ENCODE measurements around the gene CBLL1.
A peak's percentile ranks its signal among the peaks of the same experiment; 100 is the strongest.

Gene CBLL1, protein sequence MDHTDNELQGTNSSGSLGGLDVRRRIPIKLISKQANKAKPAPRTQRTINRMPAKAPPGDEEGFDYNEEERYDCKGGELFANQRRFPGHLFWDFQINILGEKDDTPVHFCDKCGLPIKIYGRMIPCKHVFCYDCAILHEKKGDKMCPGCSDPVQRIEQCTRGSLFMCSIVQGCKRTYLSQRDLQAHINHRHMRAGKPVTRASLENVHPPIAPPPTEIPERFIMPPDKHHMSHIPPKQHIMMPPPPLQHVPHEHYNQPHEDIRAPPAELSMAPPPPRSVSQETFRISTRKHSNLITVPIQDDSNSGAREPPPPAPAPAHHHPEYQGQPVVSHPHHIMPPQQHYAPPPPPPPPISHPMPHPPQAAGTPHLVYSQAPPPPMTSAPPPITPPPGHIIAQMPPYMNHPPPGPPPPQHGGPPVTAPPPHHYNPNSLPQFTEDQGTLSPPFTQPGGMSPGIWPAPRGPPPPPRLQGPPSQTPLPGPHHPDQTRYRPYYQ

DNA sequence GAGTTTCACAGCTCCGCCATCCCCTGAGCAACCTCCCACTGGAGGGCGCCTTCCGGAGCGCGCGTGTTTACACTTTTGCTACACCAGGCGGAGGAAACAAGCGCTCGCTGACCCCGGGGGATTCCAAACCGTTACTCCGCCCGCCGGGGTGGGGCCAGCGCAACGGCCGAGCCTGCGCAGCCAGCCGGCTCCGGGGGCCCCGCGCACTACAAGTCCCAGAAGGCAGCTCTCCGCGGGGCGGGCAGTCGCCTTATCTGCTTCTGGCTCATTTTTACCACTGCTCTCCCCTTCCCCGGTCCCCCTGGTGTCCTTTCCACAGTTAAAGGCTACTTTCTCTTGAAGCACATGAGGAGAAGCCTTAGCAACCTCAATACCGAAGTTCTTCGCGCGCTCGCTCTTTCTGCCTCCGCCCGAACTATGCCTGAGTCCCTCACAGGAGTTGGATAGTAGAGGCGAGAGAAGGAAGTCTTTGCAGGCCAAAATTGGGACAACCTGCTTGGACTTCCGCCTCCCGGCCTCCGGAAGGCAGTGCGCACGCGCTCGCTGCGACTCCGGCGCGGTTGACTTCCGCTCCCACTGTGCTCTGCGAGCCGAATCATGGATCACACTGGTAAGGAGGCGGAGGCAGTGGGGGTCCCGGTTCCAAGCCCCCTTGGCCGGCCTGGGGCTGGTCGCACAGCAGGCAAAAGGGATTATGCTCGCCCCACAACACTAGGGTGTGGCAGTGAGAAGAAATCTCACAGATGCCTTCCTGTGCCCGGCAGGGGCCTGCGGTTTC, at the start of gene CBLL1:
CBLL1 (plus strand) TSS at position 576 of the 778 bp plus-strand sequence; CDS start at position 598, 22 bp downstream.
- DNase-seq: peak; percentile 93 to 96 (median 94)

DNA sequence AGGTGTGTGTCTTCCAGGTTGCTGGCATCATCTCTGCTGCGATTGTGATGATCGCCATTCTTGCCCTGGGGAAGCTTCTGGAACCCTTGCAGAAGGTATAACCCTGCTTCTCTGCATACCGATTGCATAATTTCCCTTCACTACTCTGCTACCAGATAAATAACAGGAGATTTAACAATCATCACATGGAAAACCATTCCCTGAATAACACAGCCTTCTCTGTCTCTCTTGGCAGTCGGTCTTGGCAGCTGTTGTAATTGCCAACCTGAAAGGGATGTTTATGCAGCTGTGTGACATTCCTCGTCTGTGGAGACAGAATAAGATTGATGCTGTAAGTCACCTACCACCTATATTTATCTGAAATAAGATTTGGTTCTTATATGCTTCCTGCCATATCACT, 49.6 kb upstream of the CBLL1 start:
- no peak for DNase-seq

DNA sequence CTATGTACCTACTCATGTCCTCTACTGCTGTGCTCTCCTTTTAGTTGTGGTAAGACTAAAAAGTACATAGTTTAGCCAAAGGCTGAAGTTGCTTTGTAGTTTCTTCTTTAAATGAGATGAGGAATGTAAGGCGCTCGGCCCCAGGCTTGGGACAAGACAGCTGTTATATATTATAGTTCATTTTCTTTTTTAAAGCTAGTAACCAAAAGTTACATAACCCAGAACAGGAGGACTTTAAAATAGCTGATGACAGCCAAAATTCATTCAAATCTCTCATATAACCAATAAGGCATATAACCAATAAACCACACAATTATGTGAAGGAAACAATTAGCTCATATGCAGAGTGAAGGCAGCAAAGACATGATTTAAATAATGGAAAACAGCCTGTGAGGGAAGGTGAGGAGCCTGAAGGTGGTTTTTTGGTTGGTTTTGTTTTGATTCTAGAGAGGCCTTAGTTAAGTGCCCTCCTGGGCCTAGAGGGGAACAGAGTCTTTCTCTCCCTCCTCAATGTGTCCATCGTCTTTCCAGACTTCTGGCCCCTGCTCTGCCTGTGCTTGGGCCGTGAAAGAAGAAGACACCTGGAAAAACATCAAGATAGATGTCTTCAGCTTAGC, 47.5 kb upstream of the CBLL1 start:
- DNase-seq: no peak

DNA sequence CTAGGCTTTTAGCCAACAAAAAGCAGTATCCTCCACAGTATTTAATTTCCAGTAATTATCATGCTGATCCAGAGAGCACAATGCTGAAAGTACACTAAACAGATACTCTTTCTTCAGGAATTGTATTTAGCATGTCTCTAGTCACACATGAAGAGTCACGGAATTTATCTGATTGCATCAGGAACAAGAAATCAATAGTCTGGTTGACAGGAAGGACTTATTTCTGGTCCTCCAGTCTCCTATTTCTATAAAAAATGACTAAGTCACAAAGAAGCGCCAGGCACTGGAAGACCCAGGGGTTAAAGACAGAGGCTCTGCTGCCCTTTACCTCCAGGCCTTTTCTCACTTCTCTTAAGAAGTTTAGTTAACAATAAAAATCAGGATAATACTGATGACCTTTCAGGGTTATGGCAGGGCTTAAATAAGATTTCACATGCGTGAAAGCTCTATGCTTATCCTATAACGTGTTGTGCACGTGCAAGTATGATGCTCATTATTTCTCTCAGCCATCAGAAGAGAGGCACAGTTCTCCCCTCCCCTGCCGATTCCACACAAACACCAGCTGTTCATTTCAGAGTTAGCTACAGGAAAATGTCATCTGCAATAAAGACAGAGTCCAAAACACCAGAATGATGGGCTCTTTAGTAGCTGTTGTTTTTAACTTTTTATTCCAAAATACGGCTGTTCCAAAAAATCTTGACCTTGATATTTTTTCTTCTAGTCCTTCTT, 46.5 kb upstream of the CBLL1 start:
- DNase-seq: no peak

DNA sequence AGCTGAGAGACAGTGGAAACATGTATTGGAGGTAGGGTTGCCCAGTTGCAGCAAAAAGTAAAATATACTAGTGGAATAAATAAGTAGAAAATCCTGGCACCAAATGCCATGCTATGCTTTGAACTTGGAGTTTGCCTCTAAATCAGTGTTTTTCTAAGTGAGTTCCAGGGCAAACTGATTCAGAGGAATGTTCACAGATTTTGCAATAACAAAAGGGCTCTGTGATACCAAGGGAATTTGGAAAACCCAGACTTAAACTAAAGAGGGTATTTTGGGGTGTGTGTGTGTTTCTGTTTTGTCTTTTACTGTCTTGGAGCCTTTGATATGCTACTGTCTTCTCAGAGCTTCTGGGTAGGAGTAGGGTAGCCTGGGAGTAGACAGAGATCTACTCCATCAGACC, 43.4 kb upstream of the CBLL1 start:
- DNase-seq: no peak

DNA sequence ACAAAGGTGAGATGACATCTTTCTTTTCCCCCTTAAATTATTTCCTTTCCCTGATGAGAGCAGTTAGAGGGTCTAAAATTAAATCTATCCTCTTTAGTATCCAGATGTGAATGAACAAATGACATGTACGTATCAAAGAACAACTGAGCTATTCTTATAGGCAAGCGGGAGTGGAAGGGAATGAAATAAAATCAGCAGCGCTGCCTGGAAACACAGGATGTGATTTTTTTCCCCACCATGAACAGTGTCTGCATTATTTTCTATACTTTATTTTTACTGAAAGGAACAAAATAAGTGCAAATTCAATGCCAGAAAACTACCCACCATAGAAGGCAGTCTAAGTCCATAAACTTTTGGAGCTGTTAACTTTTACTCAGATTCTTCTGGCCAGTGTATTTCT, 42.8 kb upstream of the CBLL1 start:
- no peak for DNase-seq

DNA sequence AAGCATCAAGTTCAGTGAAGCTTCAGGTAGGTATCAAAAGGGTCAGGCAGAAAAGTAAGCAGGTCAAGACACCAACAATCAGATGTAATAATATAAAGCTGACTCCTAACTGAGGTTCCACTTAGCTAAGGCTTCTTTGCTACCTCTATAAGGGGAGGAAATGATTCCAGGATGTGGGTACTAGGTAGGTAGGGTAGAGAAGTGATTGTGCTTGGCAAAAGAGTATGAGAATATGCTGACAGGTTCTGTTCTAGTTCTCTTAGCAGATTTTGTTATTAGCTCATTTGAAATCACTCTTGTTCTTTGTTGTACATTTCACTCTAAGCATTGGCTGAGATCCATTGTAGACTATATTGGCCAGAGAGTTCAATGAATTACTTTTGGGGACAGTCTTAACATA, 40.7 kb upstream of the CBLL1 start:
- peak in 1 of 6 experiments; percentile 2 for DNase-seq

DNA sequence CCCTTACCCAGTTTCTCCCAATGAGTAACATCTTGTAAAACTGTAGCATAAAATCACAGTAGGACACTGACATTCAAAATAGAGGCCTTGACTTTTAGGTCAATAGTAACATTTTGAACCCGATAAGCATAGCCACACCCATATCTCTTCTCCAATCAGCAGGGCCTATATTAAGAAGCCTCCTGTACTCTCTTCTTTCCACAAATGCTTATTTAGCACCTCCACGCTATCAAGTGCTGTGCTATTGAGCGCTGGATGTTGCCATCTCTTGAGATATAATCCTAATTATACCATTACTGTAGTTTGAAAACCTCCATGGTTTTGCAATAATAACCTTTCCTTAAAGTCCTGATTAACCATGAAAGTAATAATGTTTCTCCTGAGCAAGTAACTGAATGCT, 40.1 kb upstream of the CBLL1 start:
- DNase-seq: no peak

DNA sequence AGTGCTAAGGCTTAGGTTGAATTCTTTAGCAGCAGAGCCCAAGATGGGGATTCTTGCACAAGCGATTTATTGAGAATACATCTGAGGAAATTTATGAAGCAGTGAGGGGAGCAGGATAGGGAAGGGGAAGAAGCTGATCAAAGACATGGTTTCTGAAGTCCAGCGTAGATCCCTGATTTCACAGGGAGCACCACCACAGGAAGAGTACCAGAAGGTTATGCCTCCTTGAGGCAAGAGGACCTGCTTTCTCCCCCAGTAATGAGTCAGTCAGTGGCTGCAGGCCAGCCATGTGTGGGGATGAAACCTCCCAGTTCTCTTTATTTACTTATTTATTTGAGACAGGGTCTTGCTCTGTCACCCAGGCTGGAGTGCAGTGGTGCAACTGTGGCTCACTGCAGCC, 35.0 kb upstream of the CBLL1 start:
- DNase-seq: no peak

DNA sequence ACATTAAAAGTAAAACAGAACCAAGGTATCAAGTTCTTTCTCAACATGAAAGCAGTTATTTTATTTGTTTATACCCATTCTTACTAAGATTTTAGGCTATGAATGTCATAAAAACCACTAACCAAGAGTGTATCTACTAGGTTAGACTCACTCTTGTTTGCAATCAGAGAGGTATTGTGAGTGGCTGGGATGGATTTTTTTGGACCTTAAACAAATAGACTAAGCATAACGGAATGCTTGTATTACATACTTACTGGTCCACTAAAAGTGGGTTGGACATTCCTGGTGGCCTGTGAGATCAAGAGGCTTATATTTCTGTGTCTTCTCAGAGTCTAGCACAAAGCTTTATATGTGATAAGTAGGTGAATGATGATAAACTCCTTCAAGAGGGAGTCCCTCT, 32.6 kb upstream of the CBLL1 start:
- no peak for DNase-seq

DNA sequence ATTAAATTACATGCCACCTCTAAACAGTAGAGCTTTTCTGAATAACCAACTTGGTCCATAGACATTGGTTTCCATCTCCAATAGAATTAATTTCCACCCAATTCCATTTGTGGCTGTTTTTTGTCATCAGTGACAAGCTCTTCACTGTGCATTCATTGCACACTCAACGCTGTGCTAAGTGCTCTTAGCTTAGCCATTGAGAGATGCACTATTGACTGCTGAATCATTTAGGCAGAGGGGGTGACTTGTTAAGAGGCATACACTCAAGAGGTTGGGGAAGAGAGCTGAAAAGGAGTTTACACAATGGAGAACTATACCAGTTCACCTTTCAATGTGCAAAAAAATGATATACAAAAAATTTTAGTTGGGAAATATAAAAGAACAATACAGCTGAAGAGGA, 31.9 kb upstream of the CBLL1 start:
- no peak for DNase-seq

DNA sequence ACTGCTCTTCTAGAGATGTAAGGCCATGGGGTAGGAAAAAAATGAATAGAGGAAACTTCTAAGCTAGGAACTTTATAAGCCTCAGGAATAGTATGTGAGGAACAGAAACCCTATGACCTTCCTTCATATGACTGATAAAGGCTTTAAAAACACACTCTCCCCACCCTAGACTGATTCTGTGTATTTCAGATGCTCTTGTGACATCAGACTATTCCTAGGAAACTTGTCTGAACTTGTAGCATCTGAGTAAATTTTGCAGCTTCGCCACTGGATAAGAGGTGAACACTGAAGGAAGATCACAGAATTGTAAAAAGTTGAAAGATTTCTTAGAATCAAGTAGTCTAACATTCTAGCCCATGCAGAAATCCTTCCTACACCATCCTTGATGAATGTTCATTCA, 31.0 kb upstream of the CBLL1 start:
- no peak for DNase-seq

DNA sequence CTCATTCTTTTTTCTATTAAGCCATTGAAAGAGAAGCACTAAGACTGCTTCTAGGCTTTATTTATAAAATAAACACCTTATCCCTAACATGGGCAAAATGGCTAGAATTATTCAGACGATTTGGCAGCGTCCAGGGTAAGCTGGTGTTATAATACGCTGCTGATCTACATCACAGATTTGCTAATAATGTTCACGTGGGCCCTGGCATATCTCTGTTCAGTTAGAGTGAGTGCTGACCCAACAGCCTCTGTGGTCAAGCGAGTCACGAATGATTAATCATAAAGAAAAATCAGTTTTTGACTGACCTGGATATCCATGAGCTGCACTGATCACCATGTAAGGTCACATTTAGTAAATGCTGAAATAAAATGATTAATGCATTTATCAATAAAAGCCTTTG, 28.4 kb upstream of the CBLL1 start:
- DNase-seq: no peak

DNA sequence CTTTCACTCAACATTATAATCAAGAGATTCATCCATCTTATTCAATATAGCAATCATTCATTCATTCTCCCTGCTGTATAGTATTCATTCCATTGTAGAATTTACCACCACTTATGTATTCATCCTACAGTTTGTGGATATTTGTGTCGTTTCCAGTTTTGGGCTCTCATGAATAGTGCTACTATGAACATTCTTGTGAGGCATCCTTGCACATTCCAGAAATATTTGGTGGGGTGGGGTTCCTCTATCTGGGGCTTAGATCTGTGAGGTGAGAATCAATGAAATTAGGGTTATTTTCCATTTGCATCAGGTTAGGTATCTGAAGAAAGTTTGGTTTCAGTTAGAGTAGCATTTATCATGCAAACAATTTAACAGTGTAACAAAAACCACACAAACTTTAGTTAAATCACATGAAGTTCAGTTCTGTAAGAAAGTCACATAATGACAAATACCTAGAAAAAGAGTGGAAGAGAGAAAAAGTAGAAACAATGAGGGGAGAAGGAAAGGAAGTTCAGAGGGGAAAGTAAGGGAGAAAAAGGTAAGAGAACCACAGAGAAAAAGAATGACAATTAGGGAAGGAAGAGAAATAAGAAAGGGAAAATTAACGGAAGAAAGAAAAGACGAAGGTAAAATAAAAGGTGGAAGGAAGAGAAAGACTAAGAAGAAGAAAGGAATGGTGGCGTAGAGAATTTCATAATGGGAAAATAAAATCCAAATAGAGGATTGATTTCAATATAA, 25.3 kb upstream of the CBLL1 start:
- DNase-seq: no peak

DNA sequence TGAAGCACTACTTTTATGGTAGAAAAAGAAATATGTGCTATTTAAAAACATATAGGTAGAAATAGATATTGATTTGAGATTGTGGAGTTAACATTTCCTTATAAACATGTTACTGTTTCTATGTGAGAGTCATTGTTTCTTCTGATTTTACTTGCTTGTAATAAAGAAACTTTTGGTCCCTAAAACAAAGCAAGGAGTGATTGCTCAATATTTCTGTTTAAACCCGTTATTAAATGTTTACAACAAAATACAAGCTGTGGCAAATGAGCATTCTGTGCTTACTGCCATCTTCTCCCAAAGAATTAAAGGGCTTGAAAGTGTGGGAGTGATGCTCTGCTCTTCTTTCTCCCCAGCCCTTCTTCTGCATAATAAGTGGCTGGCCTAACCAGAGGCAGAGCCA, 22.7 kb upstream of the CBLL1 start:
- no peak for DNase-seq

DNA sequence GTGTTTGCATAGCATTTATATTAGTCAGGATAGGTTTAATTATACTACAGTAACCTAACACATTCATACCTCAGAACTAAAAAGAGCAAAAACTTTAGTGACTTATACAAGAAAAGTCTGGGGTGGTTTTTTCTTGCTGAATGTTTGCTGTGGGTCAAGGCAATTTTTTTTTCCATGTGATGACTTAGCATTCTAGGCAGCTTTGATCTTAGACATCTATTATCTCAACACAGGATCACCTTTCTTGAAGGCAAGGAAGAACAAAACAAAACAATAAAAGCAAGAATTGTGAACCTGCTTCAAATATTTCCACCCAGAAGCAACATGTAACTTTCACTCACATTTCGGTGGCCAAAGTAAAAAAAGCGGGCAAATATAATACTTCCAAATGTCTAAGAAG, 20.7 kb upstream of the CBLL1 start:
- DNase-seq: no peak

DNA sequence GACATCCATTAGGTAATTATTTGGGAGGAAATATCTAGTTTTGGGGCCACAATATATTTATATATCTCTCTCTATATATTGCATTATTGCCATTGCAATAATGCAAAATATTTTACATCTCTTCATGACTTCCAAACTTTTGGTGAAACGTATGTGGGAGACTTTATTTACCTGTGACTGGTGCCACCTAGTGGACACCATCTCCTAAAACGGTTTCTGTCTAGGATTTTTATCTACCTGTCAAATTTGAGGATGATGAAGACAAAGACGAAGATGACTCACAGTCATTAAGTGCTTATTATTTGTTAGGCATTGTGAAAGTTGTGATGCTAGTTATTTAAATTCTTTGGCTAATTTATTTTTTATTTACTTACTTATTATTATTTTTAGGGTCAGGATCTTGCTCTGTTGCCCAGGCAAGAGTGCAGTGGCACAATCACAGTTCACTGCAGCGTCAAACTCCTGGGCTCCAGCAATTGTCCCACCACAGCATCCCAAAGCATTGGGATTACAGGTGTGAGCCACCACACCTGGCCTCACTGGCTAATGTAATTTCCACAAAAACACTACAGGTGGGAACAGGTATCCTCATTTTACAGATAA, 18.7 kb upstream of the CBLL1 start:
- DNase-seq: peak in 5 of 6 experiments; percentile 4 to 53 (median 19)

DNA sequence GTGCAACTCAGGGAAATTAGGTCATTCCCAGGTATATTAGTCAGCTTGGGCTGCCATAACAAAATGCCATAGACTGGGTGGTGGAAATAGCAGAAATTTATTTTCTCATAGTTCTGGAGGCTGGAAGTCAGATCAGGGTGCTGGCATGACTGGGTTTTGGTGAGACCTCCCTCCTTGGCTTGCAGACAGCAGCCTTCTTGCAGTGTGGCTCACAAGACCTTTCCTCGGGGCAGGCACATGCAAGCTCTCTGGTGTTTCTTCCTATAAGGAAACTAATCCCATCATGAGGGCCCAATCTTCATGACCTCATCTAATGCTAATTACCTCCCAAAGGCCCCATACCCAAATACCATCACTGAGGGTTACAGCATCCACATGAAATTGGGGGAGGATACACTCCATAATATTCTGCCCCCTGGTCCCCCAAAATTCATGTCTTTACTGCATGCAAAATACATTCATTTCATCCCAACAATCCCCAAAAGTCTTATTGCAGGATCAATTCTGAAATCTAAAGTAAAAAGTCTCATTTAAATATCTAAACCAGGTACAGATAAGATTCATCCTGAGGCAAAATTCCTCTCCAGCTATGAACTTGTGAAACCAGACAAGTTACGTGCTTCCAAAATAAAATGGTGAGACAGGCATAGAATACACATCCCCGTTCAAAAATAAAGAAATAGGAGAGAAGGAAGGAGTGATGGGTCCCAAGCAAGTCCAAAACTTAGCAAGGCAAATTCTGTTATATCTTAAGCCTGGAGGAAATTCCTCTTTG, 17.4 kb upstream of the CBLL1 start:
- DNase-seq: no peak

DNA sequence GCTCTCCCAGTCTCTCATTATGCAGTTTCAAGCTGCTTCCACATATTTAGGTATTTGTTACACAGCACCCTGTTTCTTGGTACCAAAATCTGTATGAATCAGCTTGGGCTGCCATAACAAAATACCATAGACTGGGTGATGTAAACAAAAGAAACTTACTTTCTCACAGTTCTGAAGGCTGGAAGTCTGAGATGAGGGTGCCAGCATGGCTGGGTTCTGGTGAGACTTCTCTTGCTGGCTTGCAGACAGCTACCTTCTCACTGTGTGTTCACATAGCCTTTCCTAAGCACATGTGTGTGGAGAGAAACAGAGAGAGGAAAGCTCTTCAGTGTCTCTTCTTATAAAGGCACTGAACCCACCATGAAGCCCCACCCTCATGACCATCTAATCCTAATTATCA, 15.7 kb upstream of the CBLL1 start:
- no peak for DNase-seq

DNA sequence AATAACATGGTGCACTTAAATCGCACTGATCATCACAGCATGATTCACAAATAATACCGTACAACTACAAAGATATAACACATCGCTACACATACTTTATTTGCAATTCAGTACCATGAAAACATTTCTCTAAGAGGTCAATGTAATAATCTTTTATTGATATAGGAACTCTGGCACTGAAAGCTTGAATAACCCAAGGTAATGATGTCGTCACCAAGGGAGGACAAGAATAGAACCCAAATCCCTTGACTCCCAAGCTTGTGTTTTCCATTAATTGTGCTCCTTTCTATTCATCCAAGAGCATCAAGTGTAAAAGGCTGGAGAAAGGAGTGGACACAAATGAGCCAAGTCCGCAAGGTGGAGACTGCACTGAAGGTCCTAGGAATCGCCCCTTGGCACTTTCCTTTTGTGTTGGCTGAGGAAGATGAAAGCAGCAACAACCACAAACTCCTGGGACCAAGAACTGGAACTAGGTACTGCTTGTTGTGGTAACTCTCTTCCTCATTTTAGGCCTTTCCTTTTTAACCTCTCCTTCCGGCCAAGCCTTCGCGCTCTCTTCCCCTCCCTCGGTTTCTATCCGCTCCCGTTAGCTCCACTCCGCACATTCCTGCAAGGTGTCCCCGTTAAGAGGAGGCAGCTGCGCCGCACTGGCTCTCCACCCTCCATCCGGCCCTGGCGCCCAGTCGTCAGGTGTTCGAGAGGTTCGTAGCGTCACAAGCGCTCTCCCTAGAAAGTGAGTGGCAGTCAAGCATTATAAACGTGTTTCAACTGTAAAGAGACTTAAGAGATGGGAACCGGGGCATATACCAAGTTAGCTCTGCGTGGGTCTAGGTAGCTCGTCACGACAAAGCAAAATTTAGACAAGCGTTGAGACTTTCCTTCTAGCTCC, 1.0 kb upstream of the CBLL1 start:
- no peak for DNase-seq
